ENCODE results near the gene NDUFS7.

NDUFS7 gene

DNA sequence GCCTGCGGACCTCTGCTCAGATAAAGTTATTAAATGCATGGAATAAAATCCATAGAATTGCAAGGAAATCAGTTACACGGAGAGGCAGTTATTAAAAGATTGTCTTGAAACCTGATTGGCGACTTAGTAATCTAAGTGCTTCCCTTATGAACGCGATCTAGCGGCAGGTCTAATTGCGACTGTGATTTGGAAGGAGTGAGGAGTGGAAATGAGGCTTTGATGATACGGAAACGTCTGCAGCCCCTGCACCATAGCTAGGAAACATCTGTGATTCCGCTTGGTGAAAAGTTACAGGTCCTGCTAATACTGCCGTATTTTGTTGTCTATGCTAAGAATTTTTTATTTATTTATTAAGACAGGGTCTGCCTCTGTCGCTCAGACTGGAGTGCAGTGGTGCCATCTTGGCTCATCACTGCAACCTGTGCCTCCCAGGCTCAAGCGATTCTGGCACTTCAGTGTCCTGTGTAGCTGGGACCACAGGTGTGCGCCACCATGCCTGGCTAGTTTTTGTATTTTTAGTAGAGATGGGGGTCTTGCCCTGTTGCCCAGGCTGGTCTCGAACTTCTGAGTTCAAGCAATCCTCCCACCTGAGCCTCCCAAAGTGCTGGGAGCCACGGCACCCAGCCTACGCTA, 887 bp downstream of the NDUFS7 start:
- no peak for DNase-seq (ENCODE audit: low read depth in 3 of 3)

DNA sequence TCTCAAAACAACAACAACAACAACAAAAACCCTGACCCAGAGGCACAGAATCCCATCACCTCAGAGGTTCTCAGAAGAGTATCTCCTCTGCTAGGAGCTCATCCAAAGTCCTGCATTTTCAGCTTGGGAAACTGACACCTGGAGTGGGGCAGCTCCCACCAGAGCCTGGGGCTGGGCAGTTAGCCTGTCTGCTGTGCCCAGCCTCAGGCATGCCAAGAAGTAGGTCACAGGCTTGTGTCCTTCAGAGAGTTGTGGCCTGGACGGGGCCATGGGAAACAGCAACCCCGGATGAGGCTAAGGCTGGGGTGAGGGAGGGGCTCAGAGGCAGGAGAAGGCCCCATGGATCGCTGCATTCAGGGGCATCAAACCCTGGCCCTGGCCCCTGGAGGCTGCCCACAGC, 2.1 kb downstream of the NDUFS7 start:
- DNase-seq (ENCODE audit: low read depth in 3 of 3) = no peak

DNA sequence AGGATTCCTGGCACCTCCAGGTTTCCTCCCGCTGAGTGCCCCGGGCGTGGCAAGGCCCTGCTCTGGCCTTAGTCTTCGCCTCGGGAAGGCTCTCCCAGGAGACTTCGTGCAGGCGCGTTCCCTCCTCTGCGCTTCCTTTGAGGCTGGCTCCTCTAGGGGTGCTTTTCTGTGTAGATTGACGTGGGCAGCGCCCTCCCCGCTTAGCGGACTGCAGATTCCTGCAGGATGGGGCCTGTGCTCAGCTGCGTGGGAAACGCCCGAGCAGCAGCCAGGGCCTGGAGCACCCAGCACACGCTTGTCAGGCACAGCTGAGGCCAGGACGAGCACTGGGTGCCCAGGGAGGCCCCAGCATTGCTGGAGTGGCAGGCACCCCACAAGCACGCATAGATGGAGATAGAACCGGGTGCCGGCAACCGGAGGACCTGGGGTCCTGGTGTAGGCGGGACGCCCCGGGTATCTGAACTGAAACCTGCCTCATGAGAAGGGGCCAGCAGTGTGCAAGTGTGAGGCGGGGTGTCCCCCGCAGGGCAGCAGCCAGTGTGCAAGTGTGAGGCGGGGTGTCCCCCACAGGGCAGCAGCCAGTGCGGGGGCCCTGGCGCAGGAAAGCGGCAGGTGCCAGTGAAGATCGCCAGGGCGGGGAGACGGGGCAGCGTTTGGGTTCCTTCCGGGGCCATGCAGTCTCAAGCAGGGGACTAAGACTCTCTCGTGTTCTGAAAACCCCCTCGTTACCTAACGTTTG, 3.4 kb downstream of the NDUFS7 start:
- DNase-seq (ENCODE audit: low read depth in 3 of 3) = no peak

DNA sequence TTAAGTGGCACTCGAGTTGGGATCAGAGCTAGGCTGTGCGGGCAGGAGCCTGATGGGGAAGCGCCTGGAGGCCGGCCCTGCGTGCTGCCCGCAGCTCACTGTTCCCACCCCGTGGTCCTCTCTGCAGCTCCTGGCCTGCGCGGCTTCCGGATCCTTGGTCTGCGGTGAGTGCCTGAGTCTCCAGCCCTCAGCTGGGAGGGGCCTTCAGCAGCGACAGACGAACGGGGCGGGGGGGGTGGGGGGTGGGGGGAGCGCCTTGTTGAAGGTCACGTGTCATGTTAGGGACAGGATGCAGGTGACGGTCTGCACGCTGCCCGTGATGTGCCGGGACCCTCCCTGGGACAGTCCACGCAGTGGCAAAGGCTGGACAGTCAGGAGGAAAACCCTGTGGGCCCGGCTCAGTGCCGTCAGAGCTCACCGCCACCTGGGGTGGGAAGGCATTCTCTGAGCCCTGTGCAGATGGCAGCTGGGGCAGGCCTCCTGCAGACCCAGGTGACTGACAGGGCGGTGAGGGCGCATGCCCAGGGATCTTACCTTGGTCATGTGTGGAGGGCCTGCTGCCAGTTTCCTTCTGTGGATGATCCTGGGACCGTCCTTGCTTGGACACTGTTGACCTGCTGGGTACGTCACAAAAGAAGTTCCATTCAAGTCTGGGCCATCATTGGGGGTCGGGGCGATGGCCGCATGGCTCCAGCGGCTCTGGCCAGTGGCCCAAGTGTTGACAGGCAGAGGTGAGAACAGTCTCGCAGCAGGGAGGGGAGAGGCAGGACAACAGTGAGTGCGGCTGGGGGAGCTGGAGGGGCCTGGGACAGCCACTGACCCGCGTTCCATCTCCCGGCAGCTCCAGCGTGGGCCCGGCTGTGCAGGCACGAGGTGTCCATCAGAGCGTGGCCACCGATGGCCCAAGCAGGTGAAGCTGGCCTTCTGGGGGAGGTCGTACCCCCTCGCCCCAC, 4.3 kb downstream of the NDUFS7 start:
- no peak for DNase-seq (ENCODE audit: low read depth in 3 of 3)

DNA sequence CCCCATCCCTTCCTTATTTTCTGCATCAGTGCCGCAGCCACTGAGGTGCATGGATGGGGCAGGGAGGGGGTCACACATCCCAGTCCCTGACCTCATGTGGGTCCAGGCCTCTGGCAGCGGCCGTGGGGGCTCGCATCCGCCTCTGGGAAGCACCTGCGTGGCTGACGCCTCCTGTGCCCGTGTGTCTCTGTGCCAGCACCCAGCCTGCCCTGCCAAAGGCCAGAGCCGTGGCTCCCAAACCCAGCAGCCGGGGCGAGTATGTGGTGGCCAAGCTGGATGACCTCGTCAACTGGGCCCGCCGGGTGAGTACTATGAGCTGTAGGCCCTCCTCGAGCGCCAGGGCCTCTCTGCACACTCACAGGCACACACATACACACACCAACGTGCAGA, 4.9 kb downstream of the NDUFS7 start:
- DNase-seq (ENCODE audit: low read depth in 3 of 3) = no peak

DNA sequence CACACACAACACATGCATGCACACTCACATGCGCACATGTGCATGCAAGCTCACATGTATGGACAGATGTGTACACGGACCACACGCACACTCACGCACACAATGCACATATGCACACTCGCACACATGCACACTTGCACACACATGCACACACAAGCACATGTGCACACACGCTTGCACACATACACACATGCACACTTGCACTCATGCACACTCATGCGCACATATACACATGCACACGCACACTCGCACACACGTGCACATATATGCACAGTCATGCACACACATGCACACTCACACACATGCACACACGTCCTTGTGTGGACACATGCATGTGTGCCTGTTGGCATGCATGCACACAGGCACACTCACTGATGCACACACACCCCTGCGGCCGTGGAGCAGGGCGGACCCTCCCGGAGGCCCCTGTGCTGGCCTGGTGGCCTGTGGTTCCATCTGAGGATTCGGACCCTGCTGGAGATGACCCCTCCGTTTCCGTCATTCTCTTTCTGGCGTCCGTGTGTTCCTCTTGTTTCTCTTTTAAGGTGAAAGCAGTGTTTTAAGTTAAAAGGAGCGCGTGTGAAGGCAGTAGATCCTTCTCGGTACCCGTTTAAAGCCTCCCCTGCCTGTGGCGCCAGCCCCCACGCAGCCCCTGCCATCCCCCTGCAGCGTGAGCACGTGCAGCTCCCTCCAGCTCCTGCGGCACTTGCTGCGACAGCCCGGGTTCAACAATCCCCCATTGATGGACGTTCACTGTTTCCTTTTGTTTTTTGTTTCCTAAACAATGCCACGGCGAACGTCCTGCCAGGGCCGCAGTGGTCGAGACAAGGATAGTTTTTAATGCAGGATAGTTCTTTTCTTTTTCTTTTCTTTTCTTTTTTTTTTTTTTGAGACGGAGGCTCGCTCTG, 5.6 kb downstream of the NDUFS7 start:
- DNase-seq (ENCODE audit: low read depth in 3 of 3) = no peak

DNA sequence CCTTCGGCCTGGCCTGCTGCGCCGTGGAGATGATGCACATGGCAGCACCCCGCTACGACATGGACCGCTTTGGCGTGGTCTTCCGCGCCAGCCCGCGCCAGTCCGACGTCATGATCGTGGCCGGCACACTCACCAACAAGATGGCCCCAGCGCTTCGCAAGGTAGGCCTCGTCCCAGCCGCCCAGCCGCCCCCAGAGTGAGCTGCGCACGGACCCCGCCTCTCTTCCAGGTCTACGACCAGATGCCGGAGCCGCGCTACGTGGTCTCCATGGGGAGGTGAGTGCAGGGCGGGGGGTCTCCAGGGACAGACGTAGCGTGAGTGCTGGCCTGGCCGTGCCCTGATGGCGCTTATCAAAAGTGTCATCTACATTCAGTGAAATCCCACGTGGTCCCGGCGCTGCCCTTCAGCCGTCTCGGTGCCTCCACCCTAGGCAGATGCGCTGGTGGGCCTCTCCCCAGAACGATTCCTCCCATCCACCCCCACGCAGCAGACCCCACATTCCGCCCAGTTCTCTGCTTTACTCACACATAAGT, 7.2 kb downstream of the NDUFS7 start:
- no peak for DNase-seq (ENCODE audit: low read depth in 3 of 3)

DNA sequence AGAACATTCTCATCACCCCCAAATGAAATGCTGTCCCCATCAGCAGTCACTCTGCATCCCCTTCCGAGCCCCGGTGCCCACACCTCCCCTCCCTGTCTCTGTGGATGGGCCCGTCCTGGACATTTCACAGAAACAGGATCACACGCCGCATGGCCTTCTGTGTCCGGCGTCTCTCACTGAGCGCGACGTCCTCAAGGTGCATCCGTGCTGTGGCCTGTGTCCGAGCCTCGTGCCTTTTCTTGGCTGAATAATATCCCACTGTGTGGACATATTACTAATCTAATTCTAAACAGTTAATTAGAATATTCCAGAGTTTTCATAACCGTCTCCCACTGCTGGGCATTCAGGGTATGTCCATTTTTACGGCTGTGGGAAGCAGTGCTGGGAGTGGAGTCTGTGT, 8.7 kb downstream of the NDUFS7 start:
- no peak for DNase-seq (ENCODE audit: low read depth in 3 of 3)

DNA sequence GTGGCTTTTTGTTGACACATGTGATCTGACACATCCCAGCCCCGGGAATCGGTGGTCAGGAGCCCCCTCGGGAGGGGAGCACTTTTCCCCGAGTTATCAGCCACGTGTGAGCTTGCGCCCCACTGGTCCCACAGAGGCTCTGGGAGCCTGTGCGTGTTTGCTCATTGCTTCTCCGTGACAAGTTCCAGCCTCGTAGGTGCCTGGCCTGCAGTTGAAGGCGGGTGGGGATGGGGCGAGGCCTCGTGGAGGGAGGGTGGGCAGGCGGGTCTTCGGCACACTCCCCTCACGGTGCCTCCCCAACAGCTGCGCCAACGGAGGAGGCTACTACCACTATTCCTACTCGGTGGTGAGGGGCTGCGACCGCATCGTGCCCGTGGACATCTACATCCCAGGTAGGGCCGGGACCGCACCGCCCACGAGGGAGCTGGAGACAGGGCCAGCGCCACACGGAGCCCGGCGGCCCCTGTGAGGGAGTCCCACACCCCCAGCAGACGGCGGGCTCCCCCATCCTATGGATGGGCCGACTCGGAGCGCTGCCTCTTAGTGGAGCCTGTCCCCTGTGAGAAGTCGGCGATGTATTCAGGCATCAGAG, 9.3 kb downstream of the NDUFS7 start:
- DNase-seq (ENCODE audit: low read depth in 3 of 3) = no peak

DNA sequence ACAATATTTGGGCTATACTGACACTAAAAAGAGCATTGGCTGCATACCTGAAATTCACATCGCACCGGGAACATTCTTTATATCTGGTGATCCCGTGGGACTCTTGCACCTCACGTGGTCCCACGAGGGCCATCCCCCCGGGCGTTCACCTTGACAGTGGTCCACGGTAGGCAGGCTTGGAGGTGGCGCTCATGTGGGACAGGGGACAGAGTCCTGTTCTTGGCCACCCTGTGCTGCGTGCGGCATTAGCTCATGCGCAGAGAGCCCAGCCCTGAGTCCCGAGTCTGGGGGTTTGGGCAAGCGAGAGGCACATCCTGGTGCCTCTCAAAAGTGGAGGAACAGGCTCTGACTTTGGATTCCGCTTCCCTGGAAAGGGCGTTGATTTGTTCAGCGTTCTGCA, 10.1 kb downstream of the NDUFS7 start:
- DNase-seq (ENCODE audit: low read depth in 3 of 3) = no peak

DNA sequence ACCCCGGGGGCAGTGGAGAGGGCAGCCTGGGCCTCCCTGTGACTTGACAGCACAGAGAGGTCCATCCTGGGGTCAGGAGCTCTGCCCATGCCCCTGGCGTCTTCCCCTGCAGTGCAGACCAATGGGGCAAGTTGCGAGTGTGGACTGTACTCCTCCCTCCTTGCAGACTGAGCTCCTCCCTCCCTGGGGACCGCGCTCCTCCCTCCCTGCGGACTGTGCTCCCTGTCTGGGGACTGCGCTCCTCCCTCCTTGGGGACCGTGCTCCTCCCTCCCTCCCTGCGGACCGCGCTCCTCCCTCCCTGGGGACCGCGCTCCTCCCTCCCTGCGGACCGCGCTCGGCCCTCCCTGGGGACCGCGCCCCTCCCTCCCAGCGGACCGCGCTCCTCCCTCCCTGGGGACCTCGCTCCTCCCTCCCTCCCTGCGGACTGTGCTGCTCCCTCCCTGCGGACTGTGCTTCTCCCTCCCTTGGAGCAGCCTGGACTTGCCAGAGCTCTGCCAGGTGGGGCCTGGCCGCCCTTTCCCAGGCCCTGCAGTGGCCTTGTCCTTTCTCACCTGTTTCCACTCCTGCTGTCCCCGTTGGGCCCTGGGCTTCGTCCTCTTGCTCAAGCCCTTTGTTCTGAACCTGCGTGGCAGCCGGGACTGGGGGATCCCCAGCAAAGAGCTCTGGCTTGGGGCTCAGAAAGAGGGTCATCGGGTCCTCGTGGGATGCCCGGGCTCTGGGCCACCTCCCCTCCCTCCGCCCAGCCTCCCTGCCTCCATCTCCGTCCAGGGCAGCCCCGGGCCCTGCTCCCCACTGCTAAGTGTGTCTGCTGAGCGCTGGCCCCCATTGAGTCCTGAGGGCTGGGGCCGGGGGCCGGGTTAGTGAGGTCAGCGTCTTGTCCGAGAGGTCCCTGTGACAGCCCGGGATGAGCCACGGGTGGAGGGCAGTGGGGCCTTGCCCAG, 10.8 kb downstream of the NDUFS7 start:
- no peak for DNase-seq (ENCODE audit: low read depth in 3 of 3)

DNA sequence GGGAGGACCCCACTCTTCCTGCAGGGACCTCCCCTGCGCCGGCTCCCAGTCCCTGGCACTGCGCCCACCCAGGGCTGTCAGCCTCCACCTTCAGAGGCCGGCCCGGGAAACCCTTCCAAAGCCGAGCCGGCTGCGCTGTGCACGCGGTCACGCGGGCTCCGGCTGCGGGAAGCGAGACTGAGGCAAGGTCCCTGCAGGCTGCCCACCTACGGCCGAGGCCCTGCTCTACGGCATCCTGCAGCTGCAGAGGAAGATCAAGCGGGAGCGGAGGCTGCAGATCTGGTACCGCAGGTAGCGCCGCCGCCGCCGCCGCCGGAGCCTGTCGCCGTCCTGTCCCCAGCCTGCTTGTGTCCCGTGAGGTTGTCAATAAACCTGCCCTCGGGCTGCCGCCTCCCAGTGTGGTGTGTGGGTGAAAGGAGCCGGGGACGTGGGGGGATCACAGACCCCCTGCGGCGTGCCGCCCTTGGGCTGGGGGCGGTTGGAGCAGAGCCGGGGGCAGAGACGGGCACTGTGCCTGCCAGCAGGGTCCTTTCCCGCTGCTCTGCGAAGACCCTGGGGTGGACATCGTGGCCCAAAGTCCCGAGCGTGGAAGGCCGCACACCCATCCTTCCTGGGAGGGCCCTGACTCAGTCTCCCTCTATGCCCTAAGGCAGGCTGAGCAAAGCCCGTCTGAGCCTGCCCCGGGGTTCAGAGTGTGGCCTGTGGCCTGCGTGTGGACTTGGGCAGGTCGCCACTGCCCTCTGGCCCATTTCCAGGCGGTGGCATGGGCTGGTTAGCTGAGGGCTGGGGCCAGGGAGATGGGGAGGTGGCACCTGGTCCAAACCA, 11.7 kb downstream of the NDUFS7 start:
- no peak for DNase-seq (ENCODE audit: low read depth in 3 of 3)

DNA sequence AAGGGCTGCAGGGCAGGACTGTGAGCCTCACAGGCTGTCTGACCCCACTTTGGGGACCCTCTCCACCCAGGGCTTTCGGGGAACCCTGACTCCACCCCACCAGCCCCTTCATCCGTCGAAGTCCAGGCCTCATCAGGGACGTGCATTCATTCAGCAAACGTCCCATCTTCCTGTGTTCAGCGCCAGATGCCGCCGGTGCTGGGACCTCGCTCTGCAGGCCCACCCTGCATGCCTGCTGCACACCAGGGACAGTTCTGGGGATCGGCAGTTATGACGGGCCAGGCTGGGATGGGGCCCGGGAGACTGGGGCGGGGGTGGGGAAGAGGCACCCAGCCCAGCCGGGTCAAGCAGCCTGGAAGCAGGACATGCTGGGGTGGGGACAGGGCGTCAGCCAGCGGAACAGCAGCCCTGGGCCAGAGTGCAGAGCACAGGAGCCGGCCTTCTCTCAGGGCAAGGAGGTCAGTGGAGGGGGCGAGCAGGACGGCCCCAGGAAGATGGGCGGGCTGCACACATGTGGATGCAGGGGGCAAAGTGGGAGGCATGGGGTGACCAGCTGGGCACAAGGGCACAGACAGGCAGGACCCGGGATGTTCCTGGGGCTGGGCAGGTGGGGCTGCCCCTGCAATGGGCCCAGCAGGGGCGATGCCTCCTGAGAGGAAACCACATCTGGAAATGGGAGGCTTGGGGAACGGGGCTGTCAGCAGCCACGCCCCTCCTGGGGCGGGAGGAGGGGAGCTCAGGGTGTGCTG, 12.5 kb downstream of the NDUFS7 start:
- no peak for DNase-seq (ENCODE audit: low read depth in 3 of 3)

DNA sequence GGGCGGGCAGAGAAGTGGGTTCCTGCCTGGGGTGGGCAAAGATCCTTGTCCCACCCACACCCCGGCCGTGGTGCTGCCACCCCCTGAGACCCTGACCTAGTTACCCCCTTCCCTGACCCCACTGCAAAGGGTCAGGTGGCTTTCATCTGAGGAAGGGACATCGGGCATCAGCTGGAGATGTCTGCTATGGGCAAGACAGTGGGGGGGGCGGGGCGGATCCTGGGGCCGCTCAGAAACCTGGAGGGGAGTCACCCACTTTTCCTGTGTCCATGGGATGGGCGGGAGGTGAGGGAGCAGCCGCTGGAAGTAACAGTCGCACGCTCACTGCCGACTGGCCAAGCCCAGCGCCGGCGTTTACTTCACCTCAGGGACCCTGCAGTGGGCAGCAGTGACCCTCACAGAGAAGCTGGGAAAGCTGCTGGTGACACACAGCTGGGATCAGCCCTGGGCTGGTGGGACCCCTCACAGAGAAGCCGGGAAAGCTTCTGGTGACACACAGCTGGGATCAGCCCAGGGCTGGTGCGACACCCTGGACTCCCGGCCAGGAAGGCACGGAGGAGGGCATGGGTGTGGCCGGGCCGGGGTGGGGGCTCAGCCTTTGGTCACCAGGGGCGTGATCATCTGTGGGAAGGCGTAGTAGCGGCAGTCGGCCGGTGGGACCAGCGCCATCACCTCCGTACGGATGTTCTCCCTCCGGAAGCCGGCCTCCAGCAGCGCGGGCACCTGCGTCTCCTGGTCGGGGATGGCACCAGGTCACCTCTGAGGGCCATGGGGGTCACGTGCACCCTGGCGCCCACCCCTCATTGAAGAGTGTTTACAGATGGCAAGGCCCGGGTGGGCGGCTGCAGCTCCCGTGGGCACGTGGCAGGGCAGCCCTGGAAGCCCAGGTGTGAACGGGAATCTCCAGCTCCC, 13.3 kb downstream of the NDUFS7 start:
- DNase-seq (ENCODE audit: low read depth in 3 of 3) = no peak

DNA sequence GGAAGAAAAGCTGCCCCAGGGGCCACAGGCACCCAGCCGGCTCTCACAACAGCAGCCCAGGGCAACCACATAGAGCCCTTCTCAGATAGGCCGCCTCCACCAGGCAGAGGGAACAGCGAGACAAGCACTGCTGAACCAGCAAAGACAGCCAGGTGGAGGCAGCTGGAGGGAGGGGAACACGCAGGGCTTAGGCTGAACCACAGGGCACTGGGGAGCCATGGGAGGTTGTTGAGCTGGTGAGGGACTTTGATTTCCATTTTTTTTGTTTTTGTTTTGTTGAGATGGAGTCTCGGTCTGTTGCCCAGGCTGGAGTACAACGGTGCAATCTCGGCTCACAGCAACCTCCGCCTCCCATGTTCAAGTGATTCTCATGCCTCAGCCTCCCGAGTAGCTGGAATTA, 14.1 kb downstream of the NDUFS7 start:
- DNase-seq (ENCODE audit: low read depth in 3 of 3) = no peak

DNA sequence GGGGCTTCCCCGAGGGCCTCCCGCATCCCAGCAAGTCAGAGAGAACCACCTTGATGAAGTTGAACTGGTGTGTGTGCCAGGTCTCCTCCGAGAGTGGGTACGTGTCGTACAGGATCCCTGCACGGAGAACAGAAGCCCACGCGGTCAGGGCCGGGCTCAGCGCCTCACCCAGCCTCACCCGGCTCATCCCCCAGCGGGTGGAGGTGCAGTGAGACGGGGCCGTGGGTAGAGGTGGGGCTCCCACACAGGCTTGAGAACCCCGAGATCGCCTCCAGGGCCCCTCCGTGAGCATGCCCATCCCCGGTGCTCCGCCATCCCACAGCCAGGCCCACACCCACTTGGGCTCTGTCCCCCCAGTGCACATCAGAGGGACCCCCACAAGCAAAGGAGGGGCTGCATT, 15.4 kb downstream of the NDUFS7 start:
- DNase-seq (ENCODE audit: low read depth in 3 of 3) = no peak

DNA sequence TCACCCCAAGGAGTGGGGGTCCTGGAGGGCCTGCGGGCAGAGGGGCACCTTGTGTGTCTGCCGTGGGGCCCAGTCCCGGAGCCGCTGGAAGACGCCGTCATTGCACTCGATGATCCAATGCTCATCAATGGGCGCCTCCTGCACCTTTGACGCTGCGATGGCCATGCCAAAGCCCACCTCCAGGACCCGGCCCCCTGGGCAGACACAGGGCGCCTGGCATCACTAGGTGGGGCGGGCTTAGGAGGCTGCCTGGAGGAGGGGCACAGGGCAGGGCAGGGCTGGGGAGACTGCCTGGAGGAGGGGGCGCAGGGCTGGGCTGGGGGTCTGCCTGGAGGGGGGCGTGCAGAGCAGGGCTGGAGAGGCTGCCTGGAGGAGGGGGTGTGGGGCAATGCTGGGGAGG, 16.0 kb downstream of the NDUFS7 start:
- no peak for DNase-seq (ENCODE audit: low read depth in 3 of 3)

Data from stimulated activated CD4-positive, alpha-beta T cell treated with anti-CD3 and anti-CD28 coated beads, TNF-alpha, amount 100 ng/mL, for 48 hours (primary cell).